GM18505 (cell line): ENCODE results near the gene GBX1.

Experiments
- ATAC-seq: cut with Tn5 transposase; IDR thresholded peaks from one replicate; pipeline ENCODE4 v1.9.1; 2021; ENCODE audit not compliant: unreplicated experiment
- POLR2A ChIP-seq: IDR thresholded peaks from 4 replicates; pipeline ENCODE4 v1.6.1; 2011; ENCODE audit warnings: borderline replicate concordance; ENCODE audit not compliant: insufficient read depth, insufficient read length; ENCODE audit errors: extremely low read depth

Gene GBX1

GRCh38 chr7:151126491-151127137, 40.9 kb downstream of the GBX1 start:
- no peak for ATAC-seq
- no peak for TF ChIP-seq POLR2A

DNA sequence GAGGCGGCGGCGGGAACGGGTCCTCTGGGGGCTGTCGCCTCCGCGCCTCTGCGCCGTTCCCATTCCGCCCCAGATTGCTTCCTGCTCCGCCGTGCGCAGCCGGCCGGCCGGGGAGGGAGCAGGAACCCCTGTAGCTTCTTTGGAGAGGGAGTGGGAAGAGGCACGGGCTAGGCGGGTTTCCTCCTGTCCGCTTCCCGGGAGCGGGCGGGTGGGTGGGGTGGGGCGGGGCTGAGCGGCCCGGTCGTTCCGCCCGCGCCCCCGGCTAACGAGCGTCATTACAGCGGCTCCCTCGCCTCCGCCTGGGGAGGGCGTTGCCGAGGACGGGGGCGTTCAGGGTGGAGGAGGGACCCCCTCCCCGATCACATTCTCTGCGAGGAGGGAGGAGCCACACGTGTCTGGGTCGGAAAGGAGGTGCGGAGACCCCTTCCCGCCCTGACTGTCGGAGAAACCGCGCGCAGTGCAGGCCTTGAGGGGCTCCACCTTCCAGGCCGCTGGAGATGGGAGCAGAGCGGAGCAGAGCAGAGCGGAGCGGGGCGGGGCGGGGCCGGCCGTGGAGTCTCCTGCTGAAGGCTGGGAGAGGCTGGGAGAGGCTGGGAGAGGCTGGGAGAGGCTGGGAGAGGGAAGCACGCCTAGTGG, 41.5 kb downstream of the GBX1 start:
- no peak for ATAC-seq
- TF ChIP-seq POLR2A: no peak

DNA sequence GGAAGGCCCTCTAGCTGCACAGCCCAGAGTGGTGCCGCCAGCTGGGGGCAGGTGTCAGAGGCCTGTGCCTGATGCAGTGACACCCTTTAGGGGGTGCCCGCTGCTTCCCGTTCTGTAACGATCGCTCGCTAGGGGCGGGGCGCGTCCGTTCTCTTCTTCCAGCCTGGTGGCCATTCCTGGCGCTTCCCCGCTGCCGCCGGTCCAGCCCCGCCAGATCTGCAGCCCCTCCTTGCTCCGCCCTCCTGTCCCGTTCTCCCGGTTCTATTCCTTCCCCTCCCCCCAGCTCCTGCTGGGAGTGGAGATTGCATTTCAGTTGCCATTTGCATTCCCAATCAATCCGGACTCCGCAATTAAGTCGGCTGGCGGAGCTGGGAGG, 42.0 kb downstream of the GBX1 start:
- no peak for ATAC-seq

DNA sequence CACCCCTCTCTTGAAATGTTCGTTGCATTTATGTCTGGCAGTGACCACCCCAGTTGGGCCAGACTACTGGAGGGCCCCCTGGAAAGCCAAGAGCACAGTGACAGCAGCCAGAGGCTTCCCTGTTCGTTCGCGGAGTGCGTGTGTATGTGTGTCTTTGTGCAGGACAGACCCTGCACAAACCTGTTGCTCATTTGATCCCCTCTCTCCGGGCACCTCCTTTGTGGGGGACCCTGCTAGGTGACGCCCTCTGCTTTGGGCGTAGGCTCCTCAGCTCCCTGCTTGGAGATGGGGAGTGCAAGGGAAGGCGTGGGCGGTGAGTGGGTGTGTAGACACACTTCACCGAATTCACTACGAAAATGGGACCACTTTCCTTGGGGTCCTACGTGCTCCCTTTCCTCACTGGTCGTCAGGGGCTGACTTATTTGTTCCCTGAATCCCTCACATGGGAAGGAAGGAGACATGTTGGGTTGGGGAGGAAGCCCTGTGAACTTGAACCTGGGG, 42.5 kb downstream of the GBX1 start:
- TF ChIP-seq POLR2A: no peak
- no peak for ATAC-seq

More for the DNA sequence above, 42.0 kb downstream of the GBX1 start:
- TF ChIP-seq POLR2A: no peak

DNA sequence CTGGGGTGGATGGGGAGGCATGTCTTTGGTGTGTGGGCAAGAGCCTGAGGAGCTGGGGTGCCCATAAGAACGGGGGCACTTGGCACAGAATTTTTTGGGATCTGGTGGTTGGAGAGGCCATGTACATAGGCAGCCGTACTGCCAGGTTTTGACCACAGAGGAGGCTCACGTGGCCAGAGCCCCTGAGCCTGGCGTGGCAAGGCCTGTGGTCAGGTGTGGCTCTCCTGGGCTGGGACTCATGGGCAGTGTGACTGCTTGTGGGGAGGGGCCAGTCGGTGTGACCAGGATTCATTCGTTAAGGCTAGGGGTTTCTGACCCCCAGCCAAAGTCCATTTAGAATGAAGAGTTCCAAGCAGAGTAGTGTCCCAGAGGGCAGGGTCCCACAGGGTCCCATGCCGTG, 43.0 kb downstream of the GBX1 start:
- no peak for ATAC-seq

DNA sequence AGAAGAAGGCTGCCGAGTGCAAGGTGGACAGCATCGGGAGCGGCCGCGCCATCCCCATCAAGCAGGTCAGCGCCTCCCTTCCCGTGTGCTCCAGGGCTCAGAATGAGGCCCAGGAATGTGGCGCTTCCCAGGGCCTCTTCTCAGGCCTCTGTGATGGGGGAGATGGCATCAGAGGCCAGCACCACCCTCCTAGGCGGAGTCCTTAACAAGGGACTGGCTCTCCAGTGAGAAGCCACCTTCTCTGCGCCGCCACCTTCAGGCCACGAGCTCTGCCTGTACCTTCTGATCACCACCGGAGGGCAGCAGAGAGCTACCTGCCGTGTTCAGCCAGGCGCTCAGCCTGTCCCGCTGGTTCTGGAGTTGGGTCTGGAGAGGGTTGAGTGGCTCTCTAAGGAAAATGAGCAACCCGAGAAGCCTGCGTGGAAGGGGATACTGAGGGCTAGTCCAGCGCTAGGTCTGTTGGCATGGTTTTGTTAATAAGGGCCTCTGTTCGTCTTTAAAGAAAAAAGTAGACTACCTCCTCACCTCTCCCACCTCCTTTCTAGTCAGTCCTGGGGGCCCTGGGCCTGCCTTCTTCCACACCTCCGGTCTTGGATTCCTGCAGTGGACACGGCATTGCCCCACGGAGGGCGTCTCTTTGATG, 43.6 kb downstream of the GBX1 start:
- ATAC-seq: peak; percentile 64

More for the DNA sequence above, 43.0 kb downstream of the GBX1 start:
- no peak for TF ChIP-seq POLR2A

GRCh38 chr7:151123158-151123821, 44.2 kb downstream of the GBX1 start:
- no peak for ATAC-seq
- no peak for TF ChIP-seq POLR2A

More for the DNA sequence above, 43.6 kb downstream of the GBX1 start:
- no peak for TF ChIP-seq POLR2A

GRCh38 chr7:151122796-151123157, 44.7 kb downstream of the GBX1 start:
- ATAC-seq: no peak
- TF ChIP-seq POLR2A: no peak

DNA sequence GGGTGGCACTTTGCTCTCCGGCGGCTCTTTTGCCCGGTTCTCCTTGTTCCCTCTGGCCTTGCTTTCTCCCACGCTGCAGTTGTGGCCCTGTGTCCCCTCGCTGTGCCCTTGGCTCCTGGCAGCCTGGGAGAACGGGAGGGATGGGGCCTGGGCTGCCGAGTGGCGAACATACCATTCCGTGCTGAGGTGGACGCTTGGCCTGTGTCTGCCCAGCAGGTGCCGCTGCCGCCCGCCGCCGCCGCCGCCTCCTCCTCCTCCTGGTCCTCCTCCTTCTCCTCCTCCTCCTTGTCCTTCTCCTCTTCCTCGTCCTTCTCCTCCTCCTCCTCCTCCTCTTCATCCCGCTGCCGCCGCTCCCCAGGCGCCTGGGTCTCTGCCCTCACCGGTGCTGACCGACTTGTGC, 45.2 kb downstream of the GBX1 start:
- ATAC-seq: no peak

GRCh38 chr7:151121380-151122170, 45.9 kb downstream of the GBX1 start:
- ATAC-seq: no peak
- no peak for TF ChIP-seq POLR2A

More for the DNA sequence above, 45.2 kb downstream of the GBX1 start:
- no peak for TF ChIP-seq POLR2A

DNA sequence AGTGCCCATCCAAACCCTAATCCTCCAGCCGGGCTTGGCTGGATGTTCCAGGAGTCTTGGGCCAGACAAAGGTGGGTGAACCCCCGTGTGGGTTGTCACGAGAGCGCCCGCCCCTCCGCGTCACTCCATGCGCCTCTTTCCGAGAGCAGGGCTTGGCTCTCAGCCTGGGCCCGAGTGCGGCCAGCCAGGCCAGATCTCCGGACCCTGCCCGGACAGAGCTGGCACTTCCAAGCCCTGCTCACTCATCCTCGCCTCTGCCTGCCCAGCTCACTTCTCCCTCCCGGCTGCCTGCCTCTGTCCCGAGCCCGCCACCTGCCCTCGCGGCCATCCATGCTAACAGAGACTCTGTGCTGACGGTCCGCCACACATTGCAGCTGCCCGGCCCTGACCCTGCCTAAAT, 46.6 kb downstream of the GBX1 start:
- ATAC-seq: no peak
- no peak for TF ChIP-seq POLR2A

DNA sequence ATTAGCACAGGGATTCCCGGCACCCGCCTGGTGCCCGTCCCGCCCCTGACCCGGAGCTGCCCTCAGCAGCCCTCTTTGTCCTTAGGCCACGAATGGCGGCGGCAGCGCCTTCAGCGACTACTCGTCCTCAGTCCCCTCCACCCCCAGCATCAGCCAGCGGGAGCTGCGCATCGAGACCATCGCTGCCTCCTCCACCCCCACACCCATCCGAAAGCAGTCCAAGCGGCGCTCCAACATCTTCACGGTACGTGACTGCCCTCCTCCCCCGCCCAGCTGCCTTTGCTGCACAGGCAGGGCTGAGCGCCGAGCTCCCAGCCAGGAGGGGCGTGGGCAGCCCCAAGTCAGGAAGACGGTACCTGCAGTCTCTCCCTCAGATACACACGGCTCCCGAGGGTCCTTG, 47.6 kb downstream of the GBX1 start:
- TF ChIP-seq POLR2A: no peak
- no peak for ATAC-seq

GRCh38 chr7:151119055-151119415, 48.5 kb downstream of the GBX1 start:
- no peak for TF ChIP-seq POLR2A
- ATAC-seq: no peak
